22Rv1 (cell line): ENCODE results near the gene PCMT1.

Source experiments
- ZFX ChIP-seq: fragments of 450-650 bp; IDR thresholded peaks from 2 replicates; pipeline ENCODE4 v1.6.1; 2017; ENCODE audit warnings: antibody characterized with exemption, borderline replicate concordance
- TF ChIP-seq, protein P1 (sequence below): fragments of 450-650 bp; IDR thresholded peaks from 2 replicates; pipeline ENCODE4 v1.5.1; 2017; ENCODE audit warnings: mild to moderate bottlenecking

GRCh38 chr6:149723262-149723661 lies 26.3 kb upstream of the PCMT1 start:
- TF ChIP-seq, protein P1, sequence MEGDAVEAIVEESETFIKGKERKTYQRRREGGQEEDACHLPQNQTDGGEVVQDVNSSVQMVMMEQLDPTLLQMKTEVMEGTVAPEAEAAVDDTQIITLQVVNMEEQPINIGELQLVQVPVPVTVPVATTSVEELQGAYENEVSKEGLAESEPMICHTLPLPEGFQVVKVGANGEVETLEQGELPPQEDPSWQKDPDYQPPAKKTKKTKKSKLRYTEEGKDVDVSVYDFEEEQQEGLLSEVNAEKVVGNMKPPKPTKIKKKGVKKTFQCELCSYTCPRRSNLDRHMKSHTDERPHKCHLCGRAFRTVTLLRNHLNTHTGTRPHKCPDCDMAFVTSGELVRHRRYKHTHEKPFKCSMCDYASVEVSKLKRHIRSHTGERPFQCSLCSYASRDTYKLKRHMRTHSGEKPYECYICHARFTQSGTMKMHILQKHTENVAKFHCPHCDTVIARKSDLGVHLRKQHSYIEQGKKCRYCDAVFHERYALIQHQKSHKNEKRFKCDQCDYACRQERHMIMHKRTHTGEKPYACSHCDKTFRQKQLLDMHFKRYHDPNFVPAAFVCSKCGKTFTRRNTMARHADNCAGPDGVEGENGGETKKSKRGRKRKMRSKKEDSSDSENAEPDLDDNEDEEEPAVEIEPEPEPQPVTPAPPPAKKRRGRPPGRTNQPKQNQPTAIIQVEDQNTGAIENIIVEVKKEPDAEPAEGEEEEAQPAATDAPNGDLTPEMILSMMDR = no peak
- TF ChIP-seq ZFX = no peak
